Measurements from ENCODE around the gene OR1I1. TPM values are rescaled to one million over a fixed set of nuclear protein-coding genes. Genes with fewer than 3 reads are reported as not detected.

OR1I1 gene
- polyA plus RNA-seq, 1 donor from 2014 or later: not detected

GRCh38 chr19:15098460-15098859, 16.4 kb downstream of the OR1I1 start:
- no peak overlapping the region for H3K9ac ChIP-seq (ENCODE audit: low read length)
- no peaks in the 10 kb centered on the region for H3F3A ChIP-seq (ENCODE audit: insufficient read depth, low read length, poor library complexity, severe bottlenecking)
- no peaks in the 10 kb centered on the region for H3K79me2 ChIP-seq (replicated peaks; ENCODE audit: insufficient read depth, low read length)
- TF ChIP-seq POLR2AphosphoS5 (IDR thresholded peaks at IDR 0.05) (no peak), REST (IDR thresholded peaks at IDR 0.05; ENCODE audit: borderline replicate concordance) (no peak), CTCF (IDR thresholded peaks at IDR 0.05; ENCODE audit: poor library complexity, severe bottlenecking) (no peak), RAD21 (conservative IDR thresholded peaks at IDR 0.05) (no peak), MXI1 (conservative IDR thresholded peaks at IDR 0.05; ENCODE audit: poor library complexity, severe bottlenecking) (no peak), EZH2 (IDR thresholded peaks at IDR 0.05; ENCODE audit: borderline replicate concordance, insufficient read depth, low read length, poor library complexity, severe bottlenecking) (no peak), SMC3 (conservative IDR thresholded peaks at IDR 0.05; ENCODE audit: poor library complexity) (no peak), TAF1 (IDR thresholded peaks at IDR 0.05; ENCODE audit: low read depth) (no peak), EP300 (conservative IDR thresholded peaks at IDR 0.05; ENCODE audit: poor library complexity, severe bottlenecking) (no peak)
- H3K9me3 ChIP-seq (ENCODE audit: low read length): no peaks in the 10 kb centered on the region
- no peaks in the 10 kb centered on the region for H3K27me3 ChIP-seq (ENCODE audit: insufficient read depth, low read depth, low read length)
- no peak overlapping the region for H3K4me3 ChIP-seq (ENCODE audit: low read length)
- no peak overlapping the region for H2AFZ ChIP-seq (ENCODE audit: low read depth, low read length)
- H3K9me2 ChIP-seq (ENCODE audit: insufficient read depth, low read length): no peaks in the 10 kb centered on the region
- H3K4me2 ChIP-seq (ENCODE audit: low read length): no peak overlapping the region
- no peak overlapping the region for H3K27ac ChIP-seq (ENCODE audit: low read length)
- H4K20me1 ChIP-seq (ENCODE audit: insufficient read depth): no peaks in the 10 kb centered on the region
- H3K36me3 ChIP-seq (ENCODE audit: insufficient read depth, low read length): no peaks in the 10 kb centered on the region

GRCh38 chr19:15099017-15099582, 17.1 kb downstream of the OR1I1 start:
- H3K9me3 ChIP-seq (ENCODE audit: low read length): no peaks in the 10 kb centered on the region
- no peak overlapping the region for H2AFZ ChIP-seq (ENCODE audit: low read depth, low read length)
- H3F3A ChIP-seq (ENCODE audit: insufficient read depth, low read length, poor library complexity, severe bottlenecking): no peaks in the 10 kb centered on the region
- H3K9ac ChIP-seq (ENCODE audit: low read length): no peak overlapping the region
- no peaks in the 10 kb centered on the region for H3K9me2 ChIP-seq (ENCODE audit: insufficient read depth, low read length)
- H3K79me2 ChIP-seq (replicated peaks; ENCODE audit: insufficient read depth, low read length): no peaks in the 10 kb centered on the region
- TF ChIP-seq EZH2 (IDR thresholded peaks at IDR 0.05; ENCODE audit: borderline replicate concordance, insufficient read depth, low read length, poor library complexity, severe bottlenecking) (no peak), POLR2AphosphoS5 (IDR thresholded peaks at IDR 0.05) (no peak), SMC3 (conservative IDR thresholded peaks at IDR 0.05; ENCODE audit: poor library complexity) (no peak), EP300 (conservative IDR thresholded peaks at IDR 0.05; ENCODE audit: poor library complexity, severe bottlenecking) (no peak), CTCF (IDR thresholded peaks at IDR 0.05; ENCODE audit: poor library complexity, severe bottlenecking) (no peak)
- H3K36me3 ChIP-seq (ENCODE audit: insufficient read depth, low read length): no peaks in the 10 kb centered on the region
- no peaks in the 10 kb centered on the region for H4K20me1 ChIP-seq (ENCODE audit: insufficient read depth)
- H3K27me3 ChIP-seq (ENCODE audit: insufficient read depth, low read depth, low read length): no peaks in the 10 kb centered on the region
- no peak overlapping the region for H3K4me2 ChIP-seq (ENCODE audit: low read length)
- no peak overlapping the region for H3K4me3 ChIP-seq (ENCODE audit: low read length)
- H3K27ac ChIP-seq (ENCODE audit: low read length): no peak overlapping the region
